ENCODE results near the gene MEGF11.
A peak's percentile ranks its signal among the peaks of the same experiment; 100 is the strongest.

GRCh38 chr15:65856821-65857455, 396.6 kb downstream of the MEGF11 start:
- no peak for TF ChIP-seq REST (IDR thresholded peaks at IDR 0.05; ENCODE audit: insufficient replicate concordance, low read depth)
- TF ChIP-seq CTCF (IDR thresholded peaks at IDR 0.05; ENCODE audit: insufficient read depth, low read length), result peak; percentile 93
- TF ChIP-seq POLR2AphosphoS5 (IDR thresholded peaks at IDR 0.05; ENCODE audit: low read depth), result no peak
- no peak for TF ChIP-seq GABPA (IDR thresholded peaks at IDR 0.05; ENCODE audit: low read depth)
